Central memory CD4-positive, alpha-beta T cell (primary cell): Measurements from ENCODE around the gene TRIM60.
"Not testable (repeated sequence)": the region's sequence is repeated elsewhere in the genome, so short reads cannot be mapped to it uniquely, and the experiment has no call there.

ENCODE experiments used
- DNase-seq: peaks from one replicate; pipeline ENCODE4 v3.0.0; 2022
- total RNA-seq, 3 experiments: gene quantifications; one replicate each; lab custom pipeline; 2026; lab: John Stamatoyannopoulos, UW

TRIM60 gene
- total RNA-seq: 0 reads per million in 3 experiments

GRCh38 chr4:165031436-165032211 lies at the start of gene TRIM60:
TSS of gene TRIM60 (plus strand) at chr4:165031999. CDS start at chr4:165040073, 8,074 bp downstream.
- DNase-seq: no peak

GRCh38 chr4:164989471-164989870 lies 42.3 kb upstream of the TRIM60 start:
- no peak for DNase-seq

GRCh38 chr4:164990786-164991185 lies 41.0 kb upstream of the TRIM60 start:
- not testable (repeated sequence) for DNase-seq

GRCh38 chr4:164996123-164996522 lies 35.7 kb upstream of the TRIM60 start:
- DNase-seq: not testable (repeated sequence)

GRCh38 chr4:164997324-164997723 lies 34.5 kb upstream of the TRIM60 start:
- no peak for DNase-seq

- no peak for DNase-seq
Measured at GRCh38 chr4:164997941-164998340, 33.9 kb upstream of the TRIM60 start.

GRCh38 chr4:164998526-164999080 lies 33.2 kb upstream of the TRIM60 start:
- DNase-seq: not testable (repeated sequence)

GRCh38 chr4:165001957-165002356 lies 29.8 kb upstream of the TRIM60 start:
- DNase-seq: not testable (repeated sequence)

- no peak for DNase-seq
Measured at GRCh38 chr4:165005352-165005925, 26.4 kb upstream of the TRIM60 start.

GRCh38 chr4:165006456-165006855 lies 25.3 kb upstream of the TRIM60 start:
- no peak for DNase-seq

GRCh38 chr4:165006886-165007285 lies 24.9 kb upstream of the TRIM60 start:
- no peak for DNase-seq

GRCh38 chr4:165009493-165010227 lies 22.1 kb upstream of the TRIM60 start:
- DNase-seq: no peak

GRCh38 chr4:165010487-165010886 lies 21.3 kb upstream of the TRIM60 start:
- no peak for DNase-seq

- DNase-seq: no peak
Measured at GRCh38 chr4:165010991-165011390, 20.8 kb upstream of the TRIM60 start.

- DNase-seq: no peak
Measured at GRCh38 chr4:165011403-165011802, 20.4 kb upstream of the TRIM60 start.

GRCh38 chr4:165013691-165014090 lies 18.1 kb upstream of the TRIM60 start:
- DNase-seq: no peak

GRCh38 chr4:165016971-165017370 lies 14.8 kb upstream of the TRIM60 start:
- DNase-seq: no peak

GRCh38 chr4:165019995-165020394 lies 11.8 kb upstream of the TRIM60 start:
- not testable (repeated sequence) for DNase-seq

- DNase-seq: not testable (repeated sequence)
Measured at GRCh38 chr4:165025782-165026181, 6.0 kb upstream of the TRIM60 start.

- DNase-seq: no peak
Measured at GRCh38 chr4:165027762-165028402, 3.9 kb upstream of the TRIM60 start.

- no peak for DNase-seq
Measured at GRCh38 chr4:165048170-165048569, 16.4 kb downstream of the TRIM60 start.

GRCh38 chr4:165052627-165053026 lies 20.8 kb downstream of the TRIM60 start:
- DNase-seq: no peak

- DNase-seq: no peak
Measured at GRCh38 chr4:165053645-165054044, 21.8 kb downstream of the TRIM60 start, which contains the start of gene TRIM75. TSS of gene TRIM75 (plus strand) at chr4:165053866. CDS start at chr4:165059148, 5,282 bp downstream.
